SK-N-MC (cell line): Measurements from ENCODE around the gene IL12RB1.

Source experiments
- EZH2 ChIP-seq: fragments of 200-600 bp; sonication (generic); IDR thresholded peaks from one replicate; pipeline ENCODE4 v1.6.1; 2017; ENCODE audit warnings: antibody characterized with exemption
- FOXP2 ChIP-seq: optimal IDR thresholded peaks from 2 replicates; pipeline ENCODE3; 2011; ENCODE audit warnings: mild to moderate bottlenecking, moderate library complexity; ENCODE audit not compliant: insufficient read depth; ENCODE audit errors: extremely low read length, control extremely low read depth
- POLR2AphosphoS5 ChIP-seq: IDR thresholded peaks from 2 replicates; pipeline ENCODE4 v1.6.1; 2012; ENCODE audit warnings: mild to moderate bottlenecking, low read depth, low read length, borderline replicate concordance

DNA sequence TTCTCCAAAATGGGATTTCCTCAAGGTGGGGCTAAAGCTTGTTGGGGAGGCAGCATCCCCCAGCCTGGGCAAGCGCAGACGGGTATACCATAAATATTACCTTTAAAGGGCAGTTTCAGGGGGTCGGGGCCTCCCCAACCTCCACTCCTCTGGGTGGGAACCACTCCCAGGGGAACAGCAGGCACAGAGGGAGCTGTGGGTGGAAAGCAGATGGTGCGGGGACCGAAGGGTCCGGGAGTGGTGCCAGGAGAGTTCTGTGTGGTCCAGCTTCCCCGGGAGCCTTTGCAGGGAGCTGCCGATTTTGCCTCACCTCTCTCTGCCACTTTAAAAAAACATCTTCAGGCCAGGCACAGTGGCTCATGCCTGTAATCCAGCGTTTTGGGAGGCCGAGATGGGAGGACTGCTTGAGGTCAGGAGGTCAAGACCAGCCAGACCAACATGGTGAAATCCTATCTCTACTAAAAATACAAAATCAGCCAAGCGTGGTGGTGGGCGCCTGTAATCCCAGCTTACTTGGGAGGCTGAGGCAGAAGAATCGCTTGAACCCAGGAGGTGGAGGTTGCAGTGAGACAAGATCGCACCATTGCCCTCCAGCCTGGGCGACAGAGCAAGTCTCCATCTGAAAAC lies 16.3 kb upstream of the IL12RB1 start:
- no peak for TF ChIP-seq EZH2
- TF ChIP-seq POLR2AphosphoS5, result no peak
- no peak for TF ChIP-seq FOXP2
